HepG2 (cell line): ENCODE results near the gene ITGB7. TPM values are rescaled to one million over a fixed set of nuclear protein-coding genes. Genes with fewer than 3 reads are reported as not detected.

Experiments used
- CHCHD3 ChIP-seq: sonication (generic); formaldehyde crosslinking; IDR thresholded peaks from 2 replicates; pipeline ENCODE4 v1.8.0; 2022; ENCODE audit warnings: mild to moderate bottlenecking, missing genetic modification reagents, moderate library complexity
- IRF2 ChIP-seq: IDR thresholded peaks from 2 replicates; pipeline ENCODE4 v1.6.1; 2018; ENCODE audit warnings: missing genetic modification reagents, missing compliant biosample characterization
- MXD3 ChIP-seq: IDR thresholded peaks from 2 replicates; pipeline ENCODE4 v1.6.1; 2016; ENCODE audit warnings: mild to moderate bottlenecking, missing biosample characterization, missing genetic modification reagents
- NFE2 ChIP-seq: sonication (generic); formaldehyde crosslinking; IDR thresholded peaks from 2 replicates; pipeline ENCODE4 v1.4.0; 2020; ENCODE audit warnings: missing genetic modification reagents
- NFIB ChIP-seq: sonication (generic); formaldehyde crosslinking; IDR thresholded peaks from 2 replicates; pipeline ENCODE4 v1.9.0; 2021; ENCODE audit warnings: missing genetic modification reagents, mild to moderate bottlenecking, borderline replicate concordance
- NFYC ChIP-seq: IDR thresholded peaks from 2 replicates; pipeline ENCODE4 v1.6.1; 2016; ENCODE audit warnings: missing genetic modification reagents, missing compliant biosample characterization
- TOE1 ChIP-seq: sonication (generic); formaldehyde crosslinking; IDR thresholded peaks from 2 replicates; pipeline ENCODE4 v1.4.0; 2020; ENCODE audit warnings: mild to moderate bottlenecking, missing genetic modification reagents
- USF2 ChIP-seq, 2 experiments: sonication (generic) in 1 of 2; formaldehyde crosslinking in 1 of 2; IDR thresholded peaks; 2 replicates each; pipeline versions ENCODE4 v1.5.1 to v1.6.1; 2011 to 2020; ENCODE audit warnings: borderline replicate concordance in 1 of 2, low read depth in 1 of 2, low read length in 1 of 2, mild to moderate bottlenecking in 1 of 2, missing genetic modification reagents in 1 of 2, moderate library complexity in 1 of 2
- ZBTB3 ChIP-seq: sonication (generic); formaldehyde crosslinking; IDR thresholded peaks from 2 replicates; pipeline ENCODE4 v1.4.0; 2020; ENCODE audit warnings: low read depth, mild to moderate bottlenecking, moderate library complexity, missing genetic modification reagents, borderline replicate concordance
- ZNF33A ChIP-seq: sonication (generic); formaldehyde crosslinking; IDR thresholded peaks from 2 replicates; pipeline ENCODE4 v1.5.1; 2020; ENCODE audit warnings: missing genetic modification reagents, mild to moderate bottlenecking, moderate library complexity, borderline replicate concordance
- ZNF576 ChIP-seq: sonication (generic); formaldehyde crosslinking; IDR thresholded peaks from 2 replicates; pipeline ENCODE4 v1.4.0; 2020; ENCODE audit warnings: mild to moderate bottlenecking, missing genetic modification reagents
- ZNF598 ChIP-seq: sonication (generic); formaldehyde crosslinking; IDR thresholded peaks from 2 replicates; pipeline ENCODE4 v1.5.1; 2020; ENCODE audit warnings: mild to moderate bottlenecking, missing genetic modification reagents, borderline replicate concordance
- ZNF619 ChIP-seq: sonication (generic); formaldehyde crosslinking; IDR thresholded peaks from 2 replicates; pipeline ENCODE4 v1.4.0; 2020; ENCODE audit warnings: mild to moderate bottlenecking, missing genetic modification reagents
- ZNF790 ChIP-seq: sonication (generic); formaldehyde crosslinking; IDR thresholded peaks from 2 replicates; pipeline ENCODE4 v1.8.0; 2022; ENCODE audit warnings: missing genetic modification reagents, mild to moderate bottlenecking, borderline replicate concordance
- polyA plus RNA-seq, 8 experiments: library from polyadenylated mRNA; depleted of rRNA in 3 of 8; stranded (reverse) in 7 of 8; unstranded in 1 of 8; fragments of >200 nt; fragmentation: Illumina TruSeq in 4 of 8; extraction: Trizol in 4 of 8; gene quantifications; 2 replicates each; pipeline versions ENCODE4 v1.2.1 to v1.2.3, GENCODE V29; 2011 to 2016; ENCODE audit warnings: low read depth in 4 of 8, missing spikeins in 1 of 8, mixed read lengths in 1 of 8; ENCODE audit not compliant: insufficient read depth in 1 of 8
- total RNA-seq, 5 experiments: library from RNA; depleted of rRNA; stranded (reverse); fragments of >200 nt; fragmentation: Illumina TruSeq; extraction: Trizol; gene quantifications; 2 replicates each; pipeline ENCODE4 v1.2.3, GENCODE V29; 2016; ENCODE audit warnings: low read depth in 1 of 5
- TF ChIP-seq, protein P1 (sequence below): sonication (generic); formaldehyde crosslinking; IDR thresholded peaks from 2 replicates; pipeline ENCODE4 v1.4.0; 2020; ENCODE audit warnings: missing genetic modification reagents, borderline replicate concordance
- TF ChIP-seq, protein P2 (sequence below): sonication (generic); formaldehyde crosslinking; IDR thresholded peaks from 2 replicates; pipeline ENCODE4 v1.5.0; 2020; ENCODE audit warnings: mild to moderate bottlenecking, missing genetic modification reagents
- TF ChIP-seq, protein P3 (sequence below): sonication (generic); formaldehyde crosslinking; IDR thresholded peaks from 2 replicates; pipeline ENCODE4 v1.4.0; 2020; ENCODE audit warnings: mild to moderate bottlenecking, missing genetic modification reagents, borderline replicate concordance
- TF ChIP-seq, protein P4 (sequence below): sonication (generic); formaldehyde crosslinking; IDR thresholded peaks from 2 replicates; pipeline ENCODE4 v1.4.0; 2020; ENCODE audit warnings: mild to moderate bottlenecking, missing genetic modification reagents

Gene ITGB7
- total and polyA plus RNA-seq, 2 of the 13 experiments (the other 11 are each of a cell fraction or from before 2014, with no cell fraction given), result 0.16 to 0.18 TPM

- TF ChIP-seq, protein P1, sequence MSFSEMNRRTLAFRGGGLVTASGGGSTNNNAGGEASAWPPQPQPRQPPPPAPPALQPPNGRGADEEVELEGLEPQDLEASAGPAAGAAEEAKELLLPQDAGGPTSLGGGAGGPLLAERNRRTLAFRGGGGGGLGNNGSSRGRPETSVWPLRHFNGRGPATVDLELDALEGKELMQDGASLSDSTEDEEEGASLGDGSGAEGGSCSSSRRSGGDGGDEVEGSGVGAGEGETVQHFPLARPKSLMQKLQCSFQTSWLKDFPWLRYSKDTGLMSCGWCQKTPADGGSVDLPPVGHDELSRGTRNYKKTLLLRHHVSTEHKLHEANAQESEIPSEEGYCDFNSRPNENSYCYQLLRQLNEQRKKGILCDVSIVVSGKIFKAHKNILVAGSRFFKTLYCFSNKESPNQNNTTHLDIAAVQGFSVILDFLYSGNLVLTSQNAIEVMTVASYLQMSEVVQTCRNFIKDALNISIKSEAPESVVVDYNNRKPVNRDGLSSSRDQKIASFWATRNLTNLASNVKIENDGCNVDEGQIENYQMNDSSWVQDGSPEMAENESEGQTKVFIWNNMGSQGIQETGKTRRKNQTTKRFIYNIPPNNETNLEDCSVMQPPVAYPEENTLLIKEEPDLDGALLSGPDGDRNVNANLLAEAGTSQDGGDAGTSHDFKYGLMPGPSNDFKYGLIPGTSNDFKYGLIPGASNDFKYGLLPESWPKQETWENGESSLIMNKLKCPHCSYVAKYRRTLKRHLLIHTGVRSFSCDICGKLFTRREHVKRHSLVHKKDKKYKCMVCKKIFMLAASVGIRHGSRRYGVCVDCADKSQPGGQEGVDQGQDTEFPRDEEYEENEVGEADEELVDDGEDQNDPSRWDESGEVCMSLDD, result no peak
- peak; percentile 45; the same call in 1 of the 2 replicates for TF ChIP-seq IRF2 (CRISPR knock-in tag)
- no peak for TF ChIP-seq CHCHD3 (CRISPR knock-in tag)
- no peak for TF ChIP-seq TOE1
- TF ChIP-seq ZNF619 (CRISPR knock-in tag), result no peak
- TF ChIP-seq MXD3 (CRISPR knock-in tag), result no peak
- TF ChIP-seq NFE2 (CRISPR knock-in tag), result no peak
- 0 out of 2 replicates have a peak, but pooled peaks have one; percentile 61 for TF ChIP-seq ZNF576 (CRISPR knock-in tag)
- TF ChIP-seq NFYC (CRISPR knock-in tag), result no peak
- no peak for TF ChIP-seq ZNF598 (CRISPR knock-in tag)
- TF ChIP-seq, protein P2, sequence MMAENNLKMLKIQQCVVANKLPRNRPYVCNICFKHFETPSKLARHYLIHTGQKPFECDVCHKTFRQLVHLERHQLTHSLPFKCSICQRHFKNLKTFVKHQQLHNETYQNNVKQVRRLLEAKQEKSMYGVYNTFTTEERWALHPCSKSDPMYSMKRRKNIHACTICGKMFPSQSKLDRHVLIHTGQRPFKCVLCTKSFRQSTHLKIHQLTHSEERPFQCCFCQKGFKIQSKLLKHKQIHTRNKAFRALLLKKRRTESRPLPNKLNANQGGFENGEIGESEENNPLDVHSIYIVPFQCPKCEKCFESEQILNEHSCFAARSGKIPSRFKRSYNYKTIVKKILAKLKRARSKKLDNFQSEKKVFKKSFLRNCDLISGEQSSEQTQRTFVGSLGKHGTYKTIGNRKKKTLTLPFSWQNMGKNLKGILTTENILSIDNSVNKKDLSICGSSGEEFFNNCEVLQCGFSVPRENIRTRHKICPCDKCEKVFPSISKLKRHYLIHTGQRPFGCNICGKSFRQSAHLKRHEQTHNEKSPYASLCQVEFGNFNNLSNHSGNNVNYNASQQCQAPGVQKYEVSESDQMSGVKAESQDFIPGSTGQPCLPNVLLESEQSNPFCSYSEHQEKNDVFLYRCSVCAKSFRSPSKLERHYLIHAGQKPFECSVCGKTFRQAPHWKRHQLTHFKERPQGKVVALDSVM, result 0 out of 2 replicates have a peak, but pooled peaks have one; percentile 48
- TF ChIP-seq USF2 (IDR thresholded peaks at IDR 0.05; ENCODE audit: low read depth, low read length), result no peak
- no peak for TF ChIP-seq USF2 (CRISPR knock-in tag; IDR thresholded peaks at IDR 0.05; ENCODE audit: borderline replicate concordance)
- TF ChIP-seq ZBTB3 (CRISPR knock-in tag), result no peak
- TF ChIP-seq ZNF790 (CRISPR knock-in tag), result no peak
- TF ChIP-seq, protein P3, sequence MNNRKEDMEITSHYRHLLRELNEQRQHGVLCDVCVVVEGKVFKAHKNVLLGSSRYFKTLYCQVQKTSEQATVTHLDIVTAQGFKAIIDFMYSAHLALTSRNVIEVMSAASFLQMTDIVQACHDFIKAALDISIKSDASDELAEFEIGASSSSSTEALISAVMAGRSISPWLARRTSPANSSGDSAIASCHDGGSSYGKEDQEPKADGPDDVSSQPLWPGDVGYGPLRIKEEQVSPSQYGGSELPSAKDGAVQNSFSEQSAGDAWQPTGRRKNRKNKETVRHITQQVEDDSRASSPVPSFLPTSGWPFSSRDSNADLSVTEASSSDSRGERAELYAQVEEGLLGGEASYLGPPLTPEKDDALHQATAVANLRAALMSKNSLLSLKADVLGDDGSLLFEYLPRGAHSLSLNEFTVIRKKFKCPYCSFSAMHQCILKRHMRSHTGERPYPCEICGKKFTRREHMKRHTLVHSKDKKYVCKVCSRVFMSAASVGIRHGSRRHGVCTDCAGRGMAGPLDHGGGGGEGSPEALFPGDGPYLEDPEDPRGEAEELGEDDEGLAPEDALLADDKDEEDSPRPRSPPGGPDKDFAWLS (CRISPR knock-in tag), result no peak
- TF ChIP-seq ZNF33A (CRISPR knock-in tag), result no peak
- TF ChIP-seq, protein P4, sequence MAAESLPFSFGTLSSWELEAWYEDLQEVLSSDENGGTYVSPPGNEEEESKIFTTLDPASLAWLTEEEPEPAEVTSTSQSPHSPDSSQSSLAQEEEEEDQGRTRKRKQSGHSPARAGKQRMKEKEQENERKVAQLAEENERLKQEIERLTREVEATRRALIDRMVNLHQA (CRISPR knock-in tag), result no peak
- no peak for TF ChIP-seq NFIB (CRISPR knock-in tag)
These were observed 32.1 kb downstream of the ITGB7 start (continued) for GRCh38 chr12:53174881-53175491.
